Stimulated activated CD8-positive, alpha-beta memory T cell treated with anti-CD3 and anti-CD28 coated beads, Interleukin-12 subunit alpha, Interleukin-12 subunit beta, amount 100 ng/mL, for 24 hours (primary cell): ENCODE data around the gene PEX13.

ENCODE experiments used
- DNase-seq: peaks from one replicate; pipeline ENCODE4 v3.0.0-alpha.2; 2020; ENCODE audit errors: extremely low read depth

The PEX13 gene

GRCh38 chr2:61074100-61074499 lies 56.6 kb downstream of the PEX13 start:
- no peak for DNase-seq

- no peak for DNase-seq
These were observed 68.4 kb downstream of the PEX13 start for GRCh38 chr2:61085883-61086282.

- no peak for DNase-seq
These were observed 72.3 kb downstream of the PEX13 start for GRCh38 chr2:61089797-61090196.

DNA sequence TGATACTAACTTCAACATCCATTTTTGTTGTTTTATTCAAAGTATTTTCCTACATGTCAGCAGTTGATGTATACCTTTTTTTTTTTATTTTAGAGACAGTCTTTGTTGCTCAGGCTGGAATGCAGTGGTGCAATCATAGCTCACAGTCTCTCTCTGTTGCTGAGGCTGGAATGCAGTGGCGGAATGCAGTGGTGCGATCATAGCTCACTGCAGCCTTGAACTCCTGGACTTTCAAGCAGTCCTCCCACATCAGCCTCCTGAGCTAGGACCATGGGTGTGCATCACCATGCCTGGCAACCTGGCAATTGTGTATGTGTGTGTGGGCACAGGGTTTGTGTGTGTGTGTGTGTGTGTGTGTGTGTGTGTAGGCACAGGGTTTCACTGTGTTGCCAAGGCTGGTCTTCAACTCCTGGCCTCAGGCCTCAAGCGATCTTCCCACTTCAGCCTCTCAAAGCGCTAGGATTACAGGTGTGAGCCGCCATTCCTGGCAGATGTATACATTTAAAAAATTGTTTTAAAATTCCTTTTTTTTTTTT lies 72.9 kb downstream of the PEX13 start:
- DNase-seq, result no peak

DNA sequence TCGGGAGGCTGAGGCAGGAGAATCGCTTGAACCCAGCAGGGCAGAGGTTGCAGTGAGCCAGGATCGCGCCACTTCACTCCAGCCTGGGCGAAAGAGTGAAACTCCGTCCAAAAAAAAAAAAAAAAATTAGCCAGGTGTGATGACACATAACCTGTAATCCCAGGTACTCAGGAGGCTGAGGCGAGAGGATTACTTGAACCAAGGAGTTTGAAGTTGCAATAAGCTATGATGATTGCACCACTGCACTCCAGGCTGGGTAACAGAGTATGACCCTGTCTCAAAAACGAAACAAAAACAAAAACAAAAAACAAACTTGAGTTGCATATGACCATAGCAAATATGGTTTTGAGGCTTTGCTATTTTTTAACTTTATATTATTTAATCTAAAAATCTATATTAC lies 74.0 kb downstream of the PEX13 start:
- DNase-seq, result no peak

GRCh38 chr2:61096438-61096837 lies 78.9 kb downstream of the PEX13 start:
- no peak for DNase-seq

DNA sequence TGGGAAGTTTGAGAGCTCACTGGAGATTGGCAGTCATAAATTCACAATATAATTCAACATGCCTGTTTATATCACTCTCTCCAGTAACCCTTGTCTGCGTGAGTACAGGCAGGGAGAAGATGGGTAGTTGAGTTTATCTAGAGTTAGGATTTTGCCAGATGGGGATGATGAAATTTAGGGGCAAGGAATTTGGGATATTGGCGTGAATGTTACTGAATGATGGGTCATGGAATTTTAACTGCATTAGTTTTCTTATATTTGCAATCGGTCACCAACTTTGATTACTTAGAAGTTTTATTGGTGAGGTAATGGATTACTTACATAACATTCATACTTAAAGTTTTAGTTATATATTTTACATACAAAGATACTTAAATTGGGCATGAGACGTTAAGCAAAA lies 83.3 kb downstream of the PEX13 start:
- no peak for DNase-seq
